HG03558 (cell line): ENCODE measurements around the gene CES1.
"Not testable (repeated sequence)": the region's sequence is repeated elsewhere in the genome, so short reads cannot be mapped to it uniquely, and the experiment has no call there.

Experiments
- ATAC-seq: cut with Tn5 transposase; IDR thresholded peaks from one replicate; pipeline ENCODE4 v1.9.1; 2021; ENCODE audit warnings: moderate number of reproducible peaks; ENCODE audit not compliant: unreplicated experiment; ENCODE audit errors: extremely low read depth

The CES1 gene

GRCh38 chr16:55805104-55805503, 27.8 kb downstream of the CES1 start:
- ATAC-seq: not testable (repeated sequence)

DNA sequence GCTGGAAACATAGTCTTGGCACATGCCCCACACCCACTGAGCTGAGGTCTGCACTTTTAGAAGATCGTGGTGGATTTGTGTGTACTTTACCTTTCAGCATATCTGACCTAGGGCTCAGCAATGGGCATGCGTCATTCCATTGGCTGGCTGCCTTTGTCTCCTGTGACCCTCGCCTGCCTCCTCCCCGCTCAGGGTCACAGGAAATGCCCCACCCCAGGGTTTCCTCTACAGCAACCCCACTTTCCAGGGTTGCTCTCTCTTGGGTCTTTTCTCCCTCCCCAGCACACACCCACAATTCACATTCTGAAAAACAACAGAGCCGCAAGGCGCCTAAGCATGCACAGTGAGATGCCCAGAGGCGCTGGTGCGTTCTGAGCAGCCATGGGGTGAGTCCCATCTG, 29.2 kb downstream of the CES1 start:
- not testable (repeated sequence) for ATAC-seq

DNA sequence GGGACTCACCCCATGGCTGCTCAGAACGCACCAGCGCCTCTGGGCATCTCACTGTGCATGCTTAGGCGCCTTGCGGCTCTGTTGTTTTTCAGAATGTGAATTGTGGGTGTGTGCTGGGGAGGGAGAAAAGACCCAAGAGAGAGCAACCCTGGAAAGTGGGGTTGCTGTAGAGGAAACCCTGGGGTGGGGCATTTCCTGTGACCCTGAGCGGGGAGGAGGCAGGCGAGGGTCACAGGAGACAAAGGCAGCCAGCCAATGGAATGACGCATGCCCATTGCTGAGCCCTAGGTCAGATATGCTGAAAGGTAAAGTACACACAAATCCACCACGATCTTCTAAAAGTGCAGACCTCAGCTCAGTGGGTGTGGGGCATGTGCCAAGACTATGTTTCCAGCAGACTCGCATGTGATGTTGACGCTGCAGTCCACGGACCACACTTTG, 39.9 kb downstream of the CES1 start:
- ATAC-seq: not testable (repeated sequence)

- not testable (repeated sequence) for ATAC-seq
Measured at GRCh38 chr16:55791512-55791911, 41.4 kb downstream of the CES1 start.

GRCh38 chr16:55790240-55790639, 42.7 kb downstream of the CES1 start:
- not testable (repeated sequence) for ATAC-seq

GRCh38 chr16:55782793-55783091, 50.2 kb downstream of the CES1 start:
- not testable (repeated sequence) for ATAC-seq

DNA sequence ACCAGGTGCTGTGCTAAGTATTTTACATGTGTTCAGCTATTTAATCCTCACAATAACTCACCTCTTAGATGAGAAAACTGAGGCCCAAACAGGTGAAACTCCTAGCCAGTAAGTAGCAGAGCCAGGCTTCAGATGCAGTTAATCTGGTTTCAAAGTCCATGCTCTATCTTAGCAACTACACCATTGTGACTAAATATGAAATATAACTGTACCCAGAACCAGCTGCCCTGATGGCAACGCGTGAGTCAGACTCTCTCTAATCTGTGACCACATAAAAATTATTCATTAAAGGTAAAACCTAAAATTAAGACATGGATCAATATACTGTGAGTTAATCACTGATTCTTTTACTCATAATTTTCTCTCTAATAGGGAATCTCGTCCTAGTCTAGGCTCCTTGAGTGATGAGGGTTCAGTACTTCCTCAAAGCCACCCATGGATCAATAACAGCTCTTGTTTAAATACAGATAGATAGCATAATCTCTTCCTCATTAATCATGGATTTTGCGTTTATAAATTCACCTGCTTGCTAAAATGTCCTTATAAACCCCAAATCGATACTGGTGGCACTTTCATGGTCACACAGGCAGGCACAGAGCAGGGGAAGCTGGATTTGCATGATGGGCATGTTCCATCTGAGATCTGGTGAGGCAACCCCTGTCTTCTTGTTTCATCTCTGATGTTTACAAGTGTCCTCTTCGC, 50.7 kb downstream of the CES1 start:
- not testable (repeated sequence) for ATAC-seq

GRCh38 chr16:55781456-55781855, 51.4 kb downstream of the CES1 start:
- not testable (repeated sequence) for ATAC-seq

- not testable (repeated sequence) for ATAC-seq
Measured at GRCh38 chr16:55780095-55780407, 52.8 kb downstream of the CES1 start.

GRCh38 chr16:55779402-55780094, 53.3 kb downstream of the CES1 start:
- ATAC-seq: no peak

GRCh38 chr16:55778757-55779156, 54.1 kb downstream of the CES1 start:
- ATAC-seq: no peak

GRCh38 chr16:55775857-55776256, 57.0 kb downstream of the CES1 start:
- ATAC-seq: no peak

DNA sequence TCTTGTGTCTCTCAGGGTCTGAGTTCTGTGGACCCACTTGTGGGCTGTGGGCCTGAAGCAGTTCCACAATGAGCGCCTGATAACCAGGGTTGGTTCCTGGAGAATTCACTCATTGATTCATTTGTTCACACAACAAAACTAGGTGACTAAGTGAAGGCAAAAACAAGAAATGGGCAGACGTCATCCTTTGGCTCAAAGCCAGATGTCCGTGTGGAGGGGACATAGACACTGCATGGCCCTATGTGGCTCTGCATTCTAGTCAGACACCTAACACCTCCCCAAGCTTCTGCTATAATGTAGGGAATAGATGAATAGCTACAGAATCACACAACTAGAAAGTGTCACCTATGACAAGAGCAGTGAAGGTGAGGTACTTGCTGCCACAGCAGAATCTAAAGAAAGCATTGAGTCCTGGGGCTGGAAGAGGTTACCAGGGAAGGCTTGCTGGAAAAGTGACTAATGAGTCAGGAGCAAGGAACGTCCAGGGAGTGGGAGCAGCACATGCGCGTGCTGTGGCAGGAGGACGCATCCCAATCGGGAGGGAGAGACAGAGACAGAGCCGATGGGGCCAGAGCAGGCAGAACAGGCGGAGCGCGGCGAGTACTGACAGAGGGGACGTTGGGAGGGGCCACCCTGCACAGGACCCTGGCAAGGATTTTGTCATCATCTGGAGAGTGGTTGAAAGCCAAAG, 58.9 kb downstream of the CES1 start:
- no peak for ATAC-seq

GRCh38 chr16:55765161-55765560, 67.7 kb downstream of the CES1 start:
- ATAC-seq: no peak

DNA sequence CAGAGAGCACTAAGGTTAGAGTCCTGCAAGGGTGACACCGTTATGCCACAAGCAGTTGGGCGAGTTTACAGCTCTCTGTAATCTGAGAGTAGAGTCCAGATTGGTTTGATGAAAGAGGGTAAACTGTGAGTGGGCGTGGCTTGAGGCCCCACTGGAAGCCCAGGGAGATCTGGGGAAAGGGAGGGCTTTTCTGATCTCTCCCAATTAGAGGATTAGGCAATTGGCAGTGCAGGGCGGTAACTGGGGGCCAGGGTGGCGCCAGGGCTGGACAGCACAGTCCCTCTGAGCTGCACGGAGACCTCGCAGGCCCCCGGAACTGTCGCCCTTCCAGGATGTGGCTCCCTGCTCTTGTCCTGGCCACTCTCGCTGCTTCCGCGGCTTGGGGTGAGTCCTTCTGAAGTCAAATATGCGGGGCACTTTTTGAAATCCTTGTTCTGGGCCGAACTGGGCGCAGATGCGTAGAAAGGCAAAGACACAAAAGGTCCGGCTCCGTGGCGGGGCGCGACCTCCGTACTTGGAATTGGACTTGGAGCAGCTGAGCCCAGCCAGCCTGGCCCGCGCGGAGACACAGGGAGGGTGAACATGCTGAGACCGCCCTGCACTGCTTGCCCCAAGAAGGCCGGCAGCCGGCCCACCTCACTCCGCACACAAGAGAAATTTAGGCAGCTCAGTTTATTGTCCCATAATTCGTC, 72.4 kb downstream of the CES1 start:
- ATAC-seq: no peak

- not testable (repeated sequence) for ATAC-seq
Measured at GRCh38 chr16:55759965-55760309, 73.0 kb downstream of the CES1 start.

- not testable (repeated sequence) for ATAC-seq
Measured at GRCh38 chr16:55757595-55758527, 75.0 kb downstream of the CES1 start.

DNA sequence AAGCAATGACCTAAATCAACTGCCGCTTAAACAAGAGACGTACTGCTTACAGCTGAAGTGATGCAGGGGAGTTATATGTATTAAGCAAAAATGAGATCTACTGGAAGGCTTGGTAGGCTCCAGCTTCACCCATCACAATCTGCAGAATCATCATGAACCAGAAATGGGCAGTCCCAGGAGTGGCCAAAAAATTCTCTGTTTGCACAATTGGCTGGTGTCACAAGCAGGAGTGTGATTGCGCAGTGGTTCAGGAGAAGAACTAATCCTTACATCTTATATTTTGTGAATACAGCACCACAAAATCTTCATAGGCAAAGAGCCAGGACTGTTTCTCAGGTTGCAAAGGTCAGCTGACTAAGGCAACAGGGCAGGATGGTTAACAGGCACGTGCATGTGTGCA, 75.9 kb downstream of the CES1 start:
- no peak for ATAC-seq

DNA sequence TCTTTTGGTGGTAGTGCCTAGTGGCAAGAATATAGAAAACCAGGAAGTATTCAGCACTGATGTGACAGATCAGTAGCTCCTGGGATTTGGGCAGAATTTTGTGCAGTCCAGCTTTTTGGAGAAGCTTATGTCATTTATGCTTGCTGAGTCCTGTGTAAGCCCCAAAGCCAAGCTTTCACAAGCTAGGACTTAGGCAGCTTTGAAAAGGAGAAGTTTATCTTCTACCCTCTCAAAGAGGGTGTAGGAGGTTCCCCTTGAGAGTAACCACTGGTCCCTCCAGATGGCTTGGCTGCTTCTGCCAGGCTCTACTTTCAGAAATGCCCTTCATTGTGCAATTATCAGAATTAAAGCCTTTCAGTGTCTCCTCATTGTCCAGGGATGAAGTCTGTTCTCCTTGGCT, 78.8 kb downstream of the CES1 start:
- no peak for ATAC-seq

DNA sequence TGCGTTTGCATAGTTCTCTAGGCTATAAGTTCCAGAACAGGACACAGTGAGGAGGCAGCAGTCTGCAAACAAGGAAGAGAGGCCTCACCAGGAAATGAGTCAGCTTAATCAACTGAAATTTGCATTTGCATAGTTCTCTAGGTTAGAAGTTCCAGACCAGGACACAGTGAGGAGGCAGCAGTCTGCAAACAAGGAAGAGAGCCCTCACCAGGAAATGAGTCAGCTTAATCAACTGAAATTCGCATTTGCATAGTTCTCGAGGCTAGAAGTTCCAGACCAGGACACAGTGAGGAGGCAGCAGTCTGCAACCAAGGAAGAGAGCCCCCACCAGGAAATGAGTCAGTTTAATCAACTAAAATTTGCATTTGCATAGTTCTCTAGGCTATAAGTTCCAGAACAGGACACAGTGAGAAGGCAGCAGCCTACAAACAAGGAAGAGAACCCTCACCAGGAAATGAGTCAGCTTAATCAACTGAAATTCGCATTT, 79.7 kb downstream of the CES1 start:
- ATAC-seq: not testable (repeated sequence)
